GM21528 (cell line): Measurements from ENCODE around the gene STRC.
A peak's percentile ranks its signal among the peaks of the same experiment; 100 is the strongest.
"Not testable (repeated sequence)": the region's sequence is repeated elsewhere in the genome, so short reads cannot be mapped to it uniquely, and the experiment has no call there.

ENCODE experiments used
- ATAC-seq: cut with Tn5 transposase; IDR thresholded peaks from one replicate; pipeline ENCODE4 v1.9.1; 2021; ENCODE audit warnings: mild to moderate bottlenecking, moderate library complexity; ENCODE audit not compliant: unreplicated experiment, low FRiP score

STRC gene

GRCh38 chr15:43618700-43619099, at the start of gene STRC:
STRC (minus strand) TSS chr15:43618800; CDS start chr15:43618722, 78 bp downstream.
- ATAC-seq = not testable (repeated sequence)

GRCh38 chr15:43666177-43666576, 47.6 kb upstream of the STRC start:
- ATAC-seq = not testable (repeated sequence)

- ATAC-seq = not testable (repeated sequence)
Measured at GRCh38 chr15:43663333-43663732, 44.7 kb upstream of the STRC start.

GRCh38 chr15:43662293-43662692, 43.7 kb upstream of the STRC start:
- not testable (repeated sequence) for ATAC-seq

GRCh38 chr15:43659727-43660126, 41.1 kb upstream of the STRC start:
- ATAC-seq = not testable (repeated sequence)

GRCh38 chr15:43649430-43649926, 30.9 kb upstream of the STRC start:
- ATAC-seq = not testable (repeated sequence)

- ATAC-seq = no peak
Measured at GRCh38 chr15:43648649-43649429, 30.2 kb upstream of the STRC start, which contains the start of gene CATSPER2. CATSPER2 (minus strand) TSS chr15:43648844; CDS start chr15:43648061, 783 bp downstream.

GRCh38 chr15:43638464-43639204, 20.0 kb upstream of the STRC start:
- not testable (repeated sequence) for ATAC-seq

GRCh38 chr15:43626937-43627336, 8.3 kb upstream of the STRC start:
- not testable (repeated sequence) for ATAC-seq

GRCh38 chr15:43625106-43625505, 6.5 kb upstream of the STRC start:
- no peak for ATAC-seq

GRCh38 chr15:43622068-43622799, 3.6 kb upstream of the STRC start:
- ATAC-seq = not testable (repeated sequence)

- ATAC-seq = not testable (repeated sequence)
Measured at GRCh38 chr15:43617750-43618149, 850 bp downstream of the STRC start.

GRCh38 chr15:43602233-43602632, 16.4 kb downstream of the STRC start:
- ATAC-seq = not testable (repeated sequence)

GRCh38 chr15:43600200-43600599, 18.4 kb downstream of the STRC start:
- ATAC-seq = not testable (repeated sequence)

- not testable (repeated sequence) for ATAC-seq
Measured at GRCh38 chr15:43599131-43599530, 19.5 kb downstream of the STRC start.

GRCh38 chr15:43593328-43594190, 25.0 kb downstream of the STRC start, which contains the start of gene CKMT1B:
CKMT1B (plus strand) TSS chr15:43594027; CDS start chr15:43594219, 192 bp downstream.
- not testable (repeated sequence) for ATAC-seq

GRCh38 chr15:43592841-43593240, 25.8 kb downstream of the STRC start:
- not testable (repeated sequence) for ATAC-seq

- ATAC-seq = peak; percentile 93
Measured at GRCh38 chr15:43589778-43590466, 28.7 kb downstream of the STRC start, which contains the start of gene PPIP5K1. PPIP5K1 (minus strand) TSS chr15:43590208; CDS start chr15:43584504, 5,704 bp downstream.

GRCh38 chr15:43574607-43575006, 44.0 kb downstream of the STRC start:
- not testable (repeated sequence) for ATAC-seq
